Body of pancreas (tissue), 4 donors: ENCODE data around the gene SPOCK1. TPM values are rescaled to one million over a fixed set of nuclear protein-coding genes. Genes with fewer than 3 reads are reported as not detected.

ENCODE experiments used
- ATAC-seq: fragments of 150-250 bp; one replicate; pipeline ENCODE4 v1.9.1; 2016
- DNase-seq, 4 donors: peaks; one replicate each; pipeline ENCODE4 v3.0.0-alpha.2; 2019
- H3K27ac ChIP-seq, 4 donors: fragments of 200-600 bp; sonication (generic); 1 replicate in 3 of 4; 2 replicates in 1 of 4; pipeline versions ENCODE4 v1.5.1 to v1.6.1; 2016 to 2019; ENCODE audit warnings: mild to moderate bottlenecking in 1 of 4, mixed read lengths in 1 of 4, moderate library complexity in 1 of 4
- H3K27me3 ChIP-seq, 2 donors: fragments of 200-600 bp; sonication (generic); one replicate each; pipeline ENCODE4 v1.6.0; 2016; ENCODE audit warnings: mild to moderate bottlenecking in 1 of 2
- H3K36me3 ChIP-seq, 2 donors: fragments of 200-600 bp; sonication (generic); replicated peaks in 1 of 2; 2 replicates each; pipeline ENCODE4 v1.5.1; 2016; ENCODE audit warnings: low read depth in 2 of 2; ENCODE audit not compliant: insufficient read depth in 1 of 2
- H3K4me1 ChIP-seq: fragments of 200-600 bp; sonication (generic); one replicate; pipeline ENCODE4 v1.6.0; 2016
- H3K4me3 ChIP-seq, 2 donors: fragments of 200-600 bp; sonication (generic); 1 replicate in 1 of 2; 2 replicates in 1 of 2; pipeline ENCODE4 v1.5.1; 2016 to 2019
- H3K9me3 ChIP-seq, 3 donors: fragments of 200-600 bp; sonication (generic); 1 replicate in 2 of 3; 2 replicates in 1 of 3; pipeline ENCODE4 v1.5.1; 2016
- POLR2A ChIP-seq, 3 donors: fragments of 450-650 bp; IDR thresholded peaks; one replicate each; pipeline ENCODE4 v1.6.1; 2016; ENCODE audit warnings: antibody characterized with exemption in 3 of 3, mild to moderate bottlenecking in 2 of 3
- WGBS, 2 donors: methylation state at CpG; one replicate each; pipeline ENCODE4 v1.1.5; 2017; 5-methylcytosine and 5-hydroxymethylcytosine counted together
- intact Hi-C: fragments of 100-400 bp; cut with DNase I; formaldehyde crosslinking; loops from one replicate; pipeline ENCODE4 v1.15.1; 2023
- total RNA-seq, 2 donors: library from RNA; depleted of rRNA; stranded (reverse); fragments of >200 nt; gene quantifications; one replicate each; pipeline ENCODE4 v1.1.0, GENCODE V29; 2016
- TF ChIP-seq, protein P1 (sequence below), 7 experiments: fragments of 450-650 bp in 4 of 7; fragments of 200-600 bp in 3 of 7; sonication (generic) in 3 of 7; IDR thresholded peaks; one replicate each; pipeline ENCODE4 v1.5.1; 2016 to 2019; ENCODE audit warnings: antibody characterized with exemption in 7 of 7

Gene SPOCK1
- total RNA-seq, 2 donors from 2014 or later: 22.4 to 30.6 TPM

DNA sequence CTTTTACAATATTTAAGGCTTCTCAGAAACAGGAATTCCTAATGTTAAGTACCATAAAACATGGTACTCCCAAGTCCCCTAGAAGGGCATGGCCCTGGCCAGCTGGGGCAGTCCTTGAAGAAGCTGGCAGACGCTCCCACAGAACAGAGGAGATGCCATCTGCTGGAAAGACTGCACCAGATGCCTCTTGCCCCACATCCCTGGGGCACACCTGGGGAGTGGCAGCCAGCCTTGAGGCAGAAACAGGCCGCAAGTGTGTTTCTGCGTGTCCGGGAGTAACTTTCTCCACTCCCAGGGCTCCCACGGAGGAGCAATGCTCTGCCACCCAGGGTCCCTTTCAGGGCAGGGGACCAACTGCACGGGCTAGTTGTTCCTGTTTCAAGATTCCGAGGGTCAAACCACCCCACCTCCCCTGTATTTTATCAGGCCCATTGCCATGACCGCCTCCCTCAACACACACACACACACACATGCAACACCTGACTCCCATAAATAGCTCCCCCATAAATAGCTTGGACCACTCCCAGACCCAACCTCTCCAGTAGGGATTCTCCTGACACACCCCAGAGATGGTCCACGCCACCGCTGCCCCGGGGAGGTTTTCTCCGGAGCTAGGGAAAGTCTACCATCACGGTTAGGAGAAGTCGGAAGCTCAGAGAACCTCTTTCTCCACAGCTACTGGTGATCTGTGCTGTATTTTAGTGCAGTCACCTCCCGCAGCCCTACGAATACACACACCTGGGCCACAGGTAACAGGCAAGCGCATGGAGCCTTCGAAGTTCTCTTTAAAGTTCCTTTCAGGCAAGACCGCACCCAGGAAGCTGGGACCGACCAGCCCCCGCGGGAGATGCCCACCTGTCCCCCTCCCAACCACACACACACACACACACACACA lies 1.5 kb downstream of the SPOCK1 start:
- peaks cover 10% of the 10 kb centered on the region for H3K4me1 ChIP-seq
- no peaks in the 10 kb centered on the region for H3K36me3 ChIP-seq
- ATAC-seq (no peak), DNase-seq (no peak)
- intact Hi-C loops: no loop called here
- no peak overlapping the region for H3K27ac ChIP-seq
- TF ChIP-seq POLR2A (IDR thresholded peaks at IDR 0.05): no peak
- TF ChIP-seq, protein P1, sequence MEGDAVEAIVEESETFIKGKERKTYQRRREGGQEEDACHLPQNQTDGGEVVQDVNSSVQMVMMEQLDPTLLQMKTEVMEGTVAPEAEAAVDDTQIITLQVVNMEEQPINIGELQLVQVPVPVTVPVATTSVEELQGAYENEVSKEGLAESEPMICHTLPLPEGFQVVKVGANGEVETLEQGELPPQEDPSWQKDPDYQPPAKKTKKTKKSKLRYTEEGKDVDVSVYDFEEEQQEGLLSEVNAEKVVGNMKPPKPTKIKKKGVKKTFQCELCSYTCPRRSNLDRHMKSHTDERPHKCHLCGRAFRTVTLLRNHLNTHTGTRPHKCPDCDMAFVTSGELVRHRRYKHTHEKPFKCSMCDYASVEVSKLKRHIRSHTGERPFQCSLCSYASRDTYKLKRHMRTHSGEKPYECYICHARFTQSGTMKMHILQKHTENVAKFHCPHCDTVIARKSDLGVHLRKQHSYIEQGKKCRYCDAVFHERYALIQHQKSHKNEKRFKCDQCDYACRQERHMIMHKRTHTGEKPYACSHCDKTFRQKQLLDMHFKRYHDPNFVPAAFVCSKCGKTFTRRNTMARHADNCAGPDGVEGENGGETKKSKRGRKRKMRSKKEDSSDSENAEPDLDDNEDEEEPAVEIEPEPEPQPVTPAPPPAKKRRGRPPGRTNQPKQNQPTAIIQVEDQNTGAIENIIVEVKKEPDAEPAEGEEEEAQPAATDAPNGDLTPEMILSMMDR (IDR thresholded peaks at IDR 0.05): no peak
- 65 to 66% methylated on average over 15 to 22 of the region's 22 CpGs for WGBS, 2 donors
- H3K9me3 ChIP-seq: no peaks in the 10 kb centered on the region
- H3K4me3 ChIP-seq: no peak overlapping the region
- peaks cover 0 to 10% of the 10 kb centered on the region in 2 donors for H3K27me3 ChIP-seq

DNA sequence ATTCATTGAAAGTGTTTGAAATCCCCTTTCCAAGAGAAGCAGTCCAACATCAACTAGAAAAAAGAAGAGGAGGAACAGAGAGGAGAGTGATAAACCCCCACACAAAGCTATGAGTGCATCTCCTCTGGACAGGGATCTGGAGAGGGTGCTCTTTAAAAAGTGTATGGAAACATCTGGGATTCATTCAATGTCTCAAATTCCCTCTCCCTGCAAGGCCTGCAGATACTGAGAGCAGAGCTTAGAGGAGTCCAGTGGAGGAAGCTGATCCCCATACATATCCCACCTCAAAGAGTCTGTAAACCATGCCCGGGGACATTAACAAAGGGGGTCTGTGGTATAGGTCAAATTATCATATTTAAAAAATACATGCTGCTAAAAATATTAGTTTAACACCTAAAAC lies 2.2 kb downstream of the SPOCK1 start:
- Histone ChIP-seq H3K27me3 (peaks cover 0 to 10% of the 10 kb centered on the region in 2 donors), H3K4me3 (no peak overlapping the region), H3K4me1 (peaks cover 10% of the 10 kb centered on the region), H3K27ac (no peak overlapping the region), H3K36me3 (no peaks in the 10 kb centered on the region), H3K9me3 (no peaks in the 10 kb centered on the region)
- TF ChIP-seq, protein P1 (IDR thresholded peaks at IDR 0.05): no peak
- no peak for TF ChIP-seq POLR2A (IDR thresholded peaks at IDR 0.05)
- ATAC-seq (no peak), DNase-seq (no peak)
- intact Hi-C loops: no loop called here
- 76 to 83% methylated on average over 1 of the region's 1 CpG for WGBS, 2 donors

DNA sequence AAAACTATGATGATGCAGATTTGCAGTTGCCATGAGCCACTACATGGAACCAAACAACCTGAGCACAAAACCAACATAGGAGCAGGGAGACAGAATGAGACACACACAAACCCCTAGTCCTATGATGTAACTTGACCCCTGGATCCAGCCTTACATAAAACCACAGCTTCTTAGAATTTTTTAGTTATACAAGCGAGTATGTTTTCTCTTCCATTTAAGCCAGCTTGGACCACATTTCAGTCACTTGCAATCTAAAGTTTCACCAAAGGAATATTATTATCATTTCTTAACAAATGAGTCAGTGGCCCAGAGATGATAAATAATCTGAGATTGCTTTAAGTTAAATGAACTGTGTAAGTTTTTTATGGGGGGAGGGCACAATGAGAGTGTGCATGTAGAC lies 6.8 kb downstream of the SPOCK1 start:
- no peak for ATAC-seq
- no peak overlapping the region for H3K4me3 ChIP-seq
- no peak for TF ChIP-seq POLR2A (IDR thresholded peaks at IDR 0.05)
- TF ChIP-seq, protein P1 (IDR thresholded peaks at IDR 0.05): no peak
- DNase-seq: no peak
- no peaks in the 10 kb centered on the region for H3K27me3 ChIP-seq
- no peak overlapping the region for H3K27ac ChIP-seq
- WGBS, 2 donors: 96 to 100% methylated on average over 1 of the region's 1 CpG
- H3K9me3 ChIP-seq: no peaks in the 10 kb centered on the region
- intact Hi-C loops: no loop called here
- no peaks in the 10 kb centered on the region for H3K4me1 ChIP-seq
- no peaks in the 10 kb centered on the region for H3K36me3 ChIP-seq

DNA sequence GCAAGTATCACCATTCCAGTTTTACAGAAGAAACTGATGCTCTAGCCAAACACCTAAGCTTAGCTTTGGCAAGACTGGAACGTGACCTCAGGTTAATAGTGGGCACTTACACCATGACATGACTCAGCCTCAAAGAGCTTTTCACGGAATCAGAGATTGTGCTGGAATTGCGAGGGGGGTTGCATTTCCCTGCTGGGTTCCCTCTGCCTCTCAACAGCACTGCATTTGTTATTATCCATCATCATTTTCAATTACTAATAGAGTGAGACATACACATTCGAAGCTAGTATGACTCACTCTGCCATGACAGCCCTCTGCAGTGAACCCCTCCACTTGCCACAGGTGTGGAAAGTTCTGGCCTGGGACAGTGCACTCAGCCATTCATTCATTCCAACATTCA lies 8.0 kb downstream of the SPOCK1 start:
- DNase-seq (no peak), ATAC-seq (no peak)
- no peaks in the 10 kb centered on the region for H3K27me3 ChIP-seq
- intact Hi-C loops: no loop called here
- no peaks in the 10 kb centered on the region for H3K4me1 ChIP-seq
- H3K27ac ChIP-seq: no peak overlapping the region
- no peak overlapping the region for H3K4me3 ChIP-seq
- H3K36me3 ChIP-seq: no peaks in the 10 kb centered on the region
- 75% methylated on average over 4 of the region's 4 CpGs for WGBS, 2 donors
- no peak for TF ChIP-seq POLR2A (IDR thresholded peaks at IDR 0.05)
- H3K9me3 ChIP-seq: no peaks in the 10 kb centered on the region

DNA sequence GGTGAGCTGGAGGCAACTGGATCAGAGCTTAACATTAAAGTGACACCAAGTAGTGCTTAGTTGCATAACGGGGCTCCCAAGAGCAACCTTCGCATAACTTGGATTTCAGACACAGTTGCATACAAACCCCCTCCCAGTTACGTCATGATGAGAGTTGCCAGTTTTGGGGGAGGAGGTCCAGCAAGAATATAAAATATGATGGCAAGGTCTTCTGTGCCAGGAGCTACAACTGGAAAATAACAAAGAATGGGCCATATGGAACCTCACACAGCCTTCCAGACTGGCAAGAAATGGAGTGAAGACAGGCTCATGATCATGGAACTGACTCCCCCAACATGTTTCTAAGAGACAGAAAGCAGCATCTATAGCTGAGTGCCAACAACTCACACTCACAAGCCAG lies 8.5 kb downstream of the SPOCK1 start:
- Histone ChIP-seq H3K36me3 (no peaks in the 10 kb centered on the region), H3K9me3 (no peaks in the 10 kb centered on the region), H3K4me3 (no peak overlapping the region), H3K27me3 (no peaks in the 10 kb centered on the region), H3K27ac (no peak overlapping the region), H3K4me1 (no peaks in the 10 kb centered on the region)
- TF ChIP-seq POLR2A (IDR thresholded peaks at IDR 0.05): no peak
- TF ChIP-seq, protein P1 (IDR thresholded peaks at IDR 0.05): no peak
- WGBS, 2 donors: 81 to 90% methylated on average over 3 of the region's 3 CpGs
- no peak for DNase-seq
- intact Hi-C loops: no loop called here
- ATAC-seq: no peak
